ENCODE measurements around the gene BHLHA15.

GRCh38 chr7:98167653-98168052 lies 43.6 kb upstream of the BHLHA15 start:
- TF ChIP-seq, protein P1, sequence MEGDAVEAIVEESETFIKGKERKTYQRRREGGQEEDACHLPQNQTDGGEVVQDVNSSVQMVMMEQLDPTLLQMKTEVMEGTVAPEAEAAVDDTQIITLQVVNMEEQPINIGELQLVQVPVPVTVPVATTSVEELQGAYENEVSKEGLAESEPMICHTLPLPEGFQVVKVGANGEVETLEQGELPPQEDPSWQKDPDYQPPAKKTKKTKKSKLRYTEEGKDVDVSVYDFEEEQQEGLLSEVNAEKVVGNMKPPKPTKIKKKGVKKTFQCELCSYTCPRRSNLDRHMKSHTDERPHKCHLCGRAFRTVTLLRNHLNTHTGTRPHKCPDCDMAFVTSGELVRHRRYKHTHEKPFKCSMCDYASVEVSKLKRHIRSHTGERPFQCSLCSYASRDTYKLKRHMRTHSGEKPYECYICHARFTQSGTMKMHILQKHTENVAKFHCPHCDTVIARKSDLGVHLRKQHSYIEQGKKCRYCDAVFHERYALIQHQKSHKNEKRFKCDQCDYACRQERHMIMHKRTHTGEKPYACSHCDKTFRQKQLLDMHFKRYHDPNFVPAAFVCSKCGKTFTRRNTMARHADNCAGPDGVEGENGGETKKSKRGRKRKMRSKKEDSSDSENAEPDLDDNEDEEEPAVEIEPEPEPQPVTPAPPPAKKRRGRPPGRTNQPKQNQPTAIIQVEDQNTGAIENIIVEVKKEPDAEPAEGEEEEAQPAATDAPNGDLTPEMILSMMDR (conservative IDR thresholded peaks at IDR 0.05 in 1 of 2, IDR thresholded peaks at IDR 0.05 in 1 of 2; ENCODE audit: low read depth in 1 of 2, low read length in 2 of 2), result no peak
- no peak for TF ChIP-seq EZH2 (IDR thresholded peaks at IDR 0.05; ENCODE audit: low read length, missing control alignments)
